ENCODE results near the gene BAHCC1. TPM values are rescaled to one million over a fixed set of nuclear protein-coding genes. Genes with fewer than 3 reads are reported as not detected.
A peak's percentile ranks its signal among the peaks of the same experiment; 100 is the strongest.

Gene BAHCC1
- polyA plus RNA-seq, 1 experiment, result 3.1 TPM

GRCh38 chr17:81385320-81386111 is 9.7 kb upstream of the BAHCC1 start:
- H3K36me3 ChIP-seq (ENCODE audit: control insufficient read depth, insufficient read depth, low read length), result no peaks in the 10 kb centered on the region
- ChIA-PET CTCF (interaction anchor here (0.9 to 1.7 kb wide), 7 partner anchors 12 to 131 kb away, joined by 3 to 4 read pairs (median 3); no protein-coding TSS in a partner anchor), POLR2A (no interaction called here)
- H3K4me3 ChIP-seq (ENCODE audit: low read depth, low read length), result no peak overlapping the region
- no peak for TF ChIP-seq CTCF (IDR thresholded peaks at IDR 0.05; ENCODE audit: insufficient read depth, low read depth, low read length)
- DNase-seq (ENCODE audit: low read depth), result no peak
- H3K27me3 ChIP-seq (ENCODE audit: control insufficient read depth, insufficient read depth, low read length), result no peaks in the 10 kb centered on the region

- CTCF ChIA-PET, result interaction anchor here (1.2 kb wide), 1 partner anchor 40 kb away, joined by 3 read pairs; no protein-coding TSS in a partner anchor
- TF ChIP-seq CTCF (IDR thresholded peaks at IDR 0.05; ENCODE audit: insufficient read depth, low read depth, low read length), result no peak
- POLR2A ChIA-PET, result no interaction called here
- no peak for DNase-seq (ENCODE audit: low read depth)
- Histone ChIP-seq H3K36me3 (ENCODE audit: control insufficient read depth, insufficient read depth, low read length) (peaks cover under 1% of the 10 kb centered on the region; the same call in 1 of the 2 replicates), H3K27me3 (ENCODE audit: control insufficient read depth, insufficient read depth, low read length) (no peaks in the 10 kb centered on the region), H3K4me3 (ENCODE audit: low read depth, low read length) (peak overlapping the region; percentile 58)
Observed at GRCh38 chr17:81386141-81386645, 9.1 kb upstream of the BAHCC1 start.

GRCh38 chr17:81386646-81387099 is 8.6 kb upstream of the BAHCC1 start:
- TF ChIP-seq CTCF (IDR thresholded peaks at IDR 0.05; ENCODE audit: insufficient read depth, low read depth, low read length), result no peak
- Histone ChIP-seq H3K27me3 (ENCODE audit: control insufficient read depth, insufficient read depth, low read length) (no peaks in the 10 kb centered on the region), H3K36me3 (ENCODE audit: control insufficient read depth, insufficient read depth, low read length) (peaks cover 4% of the 10 kb centered on the region; the same call in 1 of the 2 replicates), H3K4me3 (ENCODE audit: low read depth, low read length) (peak overlapping the region; percentile 58)
- CTCF ChIA-PET, result no interaction called here
- no peak for DNase-seq (ENCODE audit: low read depth)
- POLR2A ChIA-PET, result no interaction called here

GRCh38 chr17:81387100-81388090 is 7.9 kb upstream of the BAHCC1 start:
- no peak for DNase-seq (ENCODE audit: low read depth)
- CTCF ChIA-PET, result no interaction called here
- Histone ChIP-seq H3K4me3 (ENCODE audit: low read depth, low read length) (peak overlapping the region; percentile 58), H3K36me3 (ENCODE audit: control insufficient read depth, insufficient read depth, low read length) (peaks cover 4% of the 10 kb centered on the region; the same call in 1 of the 2 replicates), H3K27me3 (ENCODE audit: control insufficient read depth, insufficient read depth, low read length) (no peaks in the 10 kb centered on the region)
- TF ChIP-seq CTCF (IDR thresholded peaks at IDR 0.05; ENCODE audit: insufficient read depth, low read depth, low read length), result no peak
- POLR2A ChIA-PET, result no interaction called here

Data from BJ (cell line).